ENCODE results near the gene PSMC4. TPM values are rescaled to one million over a fixed set of nuclear protein-coding genes. Genes with fewer than 3 reads are reported as not detected.

PSMC4 gene
- total RNA-seq, 1 donor, result 45.0 TPM

Other genes starting within 250 kb of the PSMC4 start
- 0.73 TPM for gene CLC, start 233.1 kb upstream of the PSMC4 start, total RNA-seq
- not detected for gene LEUTX, start 192.3 kb upstream of the PSMC4 start, total RNA-seq
- 6.5 TPM for gene DYRK1B, start 137.0 kb upstream of the PSMC4 start, total RNA-seq
- 195 TPM for gene FBL, start 124.8 kb upstream of the PSMC4 start, total RNA-seq
- 4.7 TPM for gene FCGBP, start 36.5 kb upstream of the PSMC4 start, total RNA-seq
- gene ZNF546, start 25.9 kb downstream of the PSMC4 start, total RNA-seq, result 1.5 TPM
- 10.4 TPM for gene ZNF780B, start 85.1 kb downstream of the PSMC4 start, total RNA-seq
- 9.6 TPM for gene ZNF780A, start 119.8 kb downstream of the PSMC4 start, total RNA-seq
- gene MAP3K10, start 220.3 kb downstream of the PSMC4 start, total RNA-seq, result 6.3 TPM
- gene TTC9B, start 247.2 kb downstream of the PSMC4 start, total RNA-seq, result 0.10 TPM